Nephron (organoid): Measurements from ENCODE around the gene WFDC8.
"Not testable (repeated sequence)": the region's sequence is repeated elsewhere in the genome, so short reads cannot be mapped to it uniquely, and the experiment has no call there.

Source experiments
- H3K27ac Mint-ChIP-seq, 3 experiments: 2 replicates each; pipeline ENCODE4 v1.8.0; 2020; ENCODE audit warnings: mixed read lengths in 3 of 3, mild to moderate bottlenecking in 2 of 3, moderate library complexity in 1 of 3
- H3K27me3 Mint-ChIP-seq: 2 replicates; pipeline ENCODE4 v1.8.0; 2021; ENCODE audit warnings: low read depth, mild to moderate bottlenecking, moderate library complexity, mixed read lengths
- H3K36me3 Mint-ChIP-seq: 2 replicates; pipeline ENCODE4 v1.8.0; 2020; ENCODE audit warnings: low read depth, mixed read lengths
- H3K4me1 Mint-ChIP-seq: 2 replicates; pipeline ENCODE4 v1.8.0; 2020; ENCODE audit warnings: mixed read lengths
- H3K4me3 Mint-ChIP-seq, 3 experiments: 2 replicates each; pipeline ENCODE4 v1.8.0; 2020; ENCODE audit warnings: mild to moderate bottlenecking in 3 of 3, mixed read lengths in 3 of 3, moderate library complexity in 2 of 3
- H3K9me3 Mint-ChIP-seq: 2 replicates; pipeline ENCODE4 v1.8.0; 2020; ENCODE audit warnings: mixed read lengths
- CTCF ChIP-seq, 3 experiments: fragments of 200-600 bp; sonication (generic); IDR thresholded peaks; one replicate each; pipeline ENCODE4 v1.5.0; 2021; ENCODE audit warnings: antibody characterized with exemption in 3 of 3; ENCODE audit not compliant: unreplicated experiment in 3 of 3

The WFDC8 gene

GRCh38 chr20:45583502-45583901, 4.4 kb upstream of the WFDC8 start:
- Mint-ChIP-seq H3K4me1 (no peaks in the 10 kb centered on the region), H3K27ac (no peak overlapping the region)

GRCh38 chr20:45581702-45582101, 2.6 kb upstream of the WFDC8 start:
- Mint-ChIP-seq H3K27ac (no peak overlapping the region), H3K36me3 (no peaks in the 10 kb centered on the region), H3K4me1 (no peaks in the 10 kb centered on the region), H3K9me3 (no peaks in the 10 kb centered on the region), H3K4me3 (no peak overlapping the region), H3K27me3 (peaks cover 15% of the 10 kb centered on the region)
- no peak for TF ChIP-seq CTCF (IDR thresholded peaks at IDR 0.05; ENCODE audit: unreplicated experiment in 3 of 3)

More at GRCh38 chr20:45583502-45583901, 4.4 kb upstream of the WFDC8 start:
- Mint-ChIP-seq H3K36me3 (no peaks in the 10 kb centered on the region), H3K27me3 (peaks cover 15% of the 10 kb centered on the region), H3K9me3 (no peaks in the 10 kb centered on the region), H3K4me3 (no peak overlapping the region)
- no peak for TF ChIP-seq CTCF (IDR thresholded peaks at IDR 0.05; ENCODE audit: unreplicated experiment in 3 of 3)

GRCh38 chr20:45578231-45578630, 853 bp downstream of the WFDC8 start:
- no peak overlapping the region for H3K27ac Mint-ChIP-seq

GRCh38 chr20:45576995-45577394, 2.1 kb downstream of the WFDC8 start:
- H3K27ac Mint-ChIP-seq, result peak overlapping the region in 2 of 3 experiments; percentile 31 to 55
- peaks cover 3% of the 10 kb centered on the region for H3K9me3 Mint-ChIP-seq
- H3K4me1 Mint-ChIP-seq, result no peaks in the 10 kb centered on the region
- no peak for TF ChIP-seq CTCF (IDR thresholded peaks at IDR 0.05; ENCODE audit: unreplicated experiment in 3 of 3)
- no peak overlapping the region for H3K4me3 Mint-ChIP-seq
- H3K27me3 Mint-ChIP-seq, result peaks cover 8% of the 10 kb centered on the region
- H3K36me3 Mint-ChIP-seq, result no peaks in the 10 kb centered on the region

More at GRCh38 chr20:45578231-45578630, 853 bp downstream of the WFDC8 start:
- no peaks in the 10 kb centered on the region for H3K4me1 Mint-ChIP-seq
- H3K4me3 Mint-ChIP-seq, result no peak overlapping the region
- no peaks in the 10 kb centered on the region for H3K9me3 Mint-ChIP-seq
- H3K27me3 Mint-ChIP-seq, result peaks cover 11% of the 10 kb centered on the region
- H3K36me3 Mint-ChIP-seq, result no peaks in the 10 kb centered on the region
- no peak for TF ChIP-seq CTCF (IDR thresholded peaks at IDR 0.05; ENCODE audit: unreplicated experiment in 3 of 3)

- TF ChIP-seq CTCF (IDR thresholded peaks at IDR 0.05; ENCODE audit: unreplicated experiment in 3 of 3), result no peak
- H3K27ac Mint-ChIP-seq, result no peak overlapping the region
- peaks cover 3% of the 10 kb centered on the region for H3K9me3 Mint-ChIP-seq
- no peak overlapping the region for H3K4me3 Mint-ChIP-seq
- no peaks in the 10 kb centered on the region for H3K36me3 Mint-ChIP-seq
- H3K27me3 Mint-ChIP-seq, result peaks cover 8% of the 10 kb centered on the region
- no peaks in the 10 kb centered on the region for H3K4me1 Mint-ChIP-seq
Observed at GRCh38 chr20:45575931-45576330, 3.2 kb downstream of the WFDC8 start.

- H3K4me3 Mint-ChIP-seq, H3K27me3 Mint-ChIP-seq, H3K27ac Mint-ChIP-seq, H3K4me1 Mint-ChIP-seq, H3K36me3 Mint-ChIP-seq, H3K9me3 Mint-ChIP-seq: not testable (repeated sequence)
Observed at GRCh38 chr20:45569650-45570049, 9.4 kb downstream of the WFDC8 start.
